H4 (cell line): ENCODE results near the gene HOOK2. TPM values are rescaled to one million over a fixed set of nuclear protein-coding genes. Genes with fewer than 3 reads are reported as not detected.
"Not testable (repeated sequence)": the region's sequence is repeated elsewhere in the genome, so short reads cannot be mapped to it uniquely, and the experiment has no call there.

Experiments
- DNase-seq: peaks from one replicate; pipeline ENCODE4 v3.0.0-alpha.2; 2015; ENCODE audit warnings: low spot score
- total RNA-seq: library from RNA; depleted of rRNA; stranded (reverse); fragments of >200 nt; shearing (Covaris generic); gene quantifications from 2 replicates; pipeline ENCODE4 v1.2.3, GENCODE V29; 2014

The HOOK2 gene
- total RNA-seq, 1 experiment from 2014 or later = 8.6 TPM

DNA sequence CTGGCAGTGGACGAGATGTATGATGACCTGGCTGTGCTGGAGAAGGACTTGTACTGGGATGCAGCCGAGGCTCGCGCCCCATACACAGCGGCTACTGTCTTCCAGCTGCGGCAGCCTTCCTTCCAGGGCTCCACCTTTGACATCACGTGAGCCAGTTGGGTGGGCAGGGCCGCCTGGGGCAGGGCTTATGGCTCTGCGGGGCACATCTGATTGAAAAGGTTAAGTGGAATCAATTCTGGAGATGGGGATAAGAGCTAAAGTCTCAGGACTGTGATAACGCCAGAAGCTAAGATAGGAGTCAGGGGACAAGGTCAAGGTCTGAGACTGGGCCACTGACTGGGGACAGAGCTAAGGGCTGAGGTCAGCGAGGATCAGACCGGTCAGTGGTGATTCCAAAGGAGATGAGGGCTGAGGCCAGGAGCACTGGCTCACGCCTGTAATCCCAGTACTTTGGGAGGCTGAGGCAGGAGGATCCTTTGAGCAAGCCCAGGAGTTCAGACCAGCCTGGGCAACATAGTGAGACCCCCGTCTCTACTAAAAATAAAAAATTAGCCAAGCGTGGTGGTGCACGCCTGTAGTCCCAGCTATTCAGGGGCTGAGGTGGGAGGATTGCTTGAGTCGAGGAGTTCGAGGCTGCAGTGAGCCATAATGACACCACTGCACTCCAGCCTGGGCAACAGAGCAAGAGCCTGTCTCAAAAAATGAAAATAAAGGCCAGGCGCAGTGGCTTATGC, 19.0 kb downstream of the HOOK2 start:
- DNase-seq = no peak

DNA sequence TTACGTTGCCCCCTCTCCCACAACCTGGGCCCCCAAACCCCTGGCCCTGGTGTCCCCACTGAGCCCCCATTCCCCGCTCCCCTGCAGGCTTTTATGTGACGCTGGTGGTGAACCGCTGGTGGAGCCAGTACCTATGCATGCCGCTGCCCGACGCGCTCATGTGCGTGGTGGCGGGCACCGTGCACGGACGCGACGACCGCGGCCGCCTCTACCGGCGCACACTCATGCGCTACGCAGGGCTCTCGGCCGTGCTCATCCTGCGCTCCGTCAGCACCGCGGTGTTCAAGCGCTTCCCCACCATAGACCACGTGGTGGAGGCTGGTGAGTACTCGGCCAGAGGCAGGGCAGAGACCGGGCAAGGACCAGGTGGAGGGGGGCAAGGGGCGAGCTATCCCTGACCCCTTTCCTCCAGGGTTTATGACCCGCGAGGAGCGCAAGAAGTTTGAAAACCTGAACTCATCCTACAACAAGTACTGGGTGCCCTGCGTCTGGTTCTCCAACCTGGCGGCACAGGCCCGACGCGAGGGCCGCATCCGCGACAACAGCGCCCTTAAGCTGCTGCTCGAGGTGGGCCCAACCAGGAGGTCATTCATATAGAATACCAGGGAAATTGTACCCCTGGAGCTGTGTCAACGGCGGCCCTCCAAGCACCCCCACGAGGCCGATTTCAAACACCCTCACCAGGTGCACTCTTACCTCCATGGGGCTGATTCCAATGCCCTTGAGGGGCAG, 20.7 kb downstream of the HOOK2 start:
- DNase-seq = no peak

DNA sequence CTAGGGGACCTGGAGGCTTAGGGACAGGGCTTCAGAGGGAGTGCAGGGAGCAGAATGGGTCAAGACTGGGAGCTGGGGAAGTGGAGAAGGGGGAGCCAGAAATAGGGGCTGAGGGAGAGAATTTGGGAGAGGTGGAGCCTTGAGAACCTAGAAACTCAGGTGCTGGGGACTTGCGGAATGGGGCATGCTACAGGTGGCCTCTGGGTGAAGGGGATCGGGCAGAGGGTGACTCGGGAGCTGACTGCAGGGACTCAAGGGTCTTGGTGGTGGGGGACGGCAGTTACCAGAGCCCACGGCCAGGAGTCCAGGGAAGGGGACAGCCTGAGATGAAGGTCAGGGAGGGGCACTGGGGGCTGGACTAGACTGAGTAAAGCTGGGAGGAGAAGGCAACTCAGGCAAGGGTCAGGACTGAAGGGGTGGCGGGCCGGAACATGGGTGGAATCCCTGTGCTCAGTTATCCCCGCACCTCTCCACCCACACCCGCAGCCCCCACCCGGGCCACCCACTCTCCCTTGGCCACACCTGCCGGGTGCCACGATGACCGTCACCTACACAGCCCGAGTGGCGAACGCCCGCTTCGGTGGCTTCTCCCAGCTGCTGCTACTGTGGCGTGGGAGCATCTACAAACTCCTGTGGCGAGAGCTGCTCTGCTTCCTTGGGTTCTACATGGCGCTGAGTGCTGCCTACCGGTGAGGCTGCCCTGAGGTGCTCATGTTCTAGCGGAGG, 23.1 kb downstream of the HOOK2 start:
- DNase-seq = no peak

DNA sequence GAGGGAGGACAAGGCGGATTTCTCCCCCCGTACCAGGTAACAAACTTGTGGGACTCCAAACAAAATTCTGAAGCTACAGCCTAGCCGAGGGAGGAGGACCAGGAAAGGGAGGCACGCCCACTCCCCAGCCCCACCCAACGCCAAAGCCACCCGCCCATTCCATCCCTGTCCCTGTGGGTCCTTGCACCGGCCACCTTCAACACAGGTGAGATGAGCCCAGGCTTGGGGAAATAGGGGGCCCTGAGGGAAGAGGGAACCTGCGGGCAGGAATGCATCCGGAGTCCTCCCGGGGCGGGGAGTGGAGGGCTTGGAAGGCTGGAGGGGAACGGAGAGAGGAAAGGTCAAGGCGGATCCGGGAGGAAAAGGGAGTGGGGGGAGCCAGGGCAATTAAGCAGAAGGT, 23.7 kb downstream of the HOOK2 start, which contains the start of gene BEST2:
BEST2 (plus strand) TSS at position 157 of the 400 bp plus-strand sequence. CDS start 802 bp downstream, outside the sequence.
- no peak for DNase-seq

DNA sequence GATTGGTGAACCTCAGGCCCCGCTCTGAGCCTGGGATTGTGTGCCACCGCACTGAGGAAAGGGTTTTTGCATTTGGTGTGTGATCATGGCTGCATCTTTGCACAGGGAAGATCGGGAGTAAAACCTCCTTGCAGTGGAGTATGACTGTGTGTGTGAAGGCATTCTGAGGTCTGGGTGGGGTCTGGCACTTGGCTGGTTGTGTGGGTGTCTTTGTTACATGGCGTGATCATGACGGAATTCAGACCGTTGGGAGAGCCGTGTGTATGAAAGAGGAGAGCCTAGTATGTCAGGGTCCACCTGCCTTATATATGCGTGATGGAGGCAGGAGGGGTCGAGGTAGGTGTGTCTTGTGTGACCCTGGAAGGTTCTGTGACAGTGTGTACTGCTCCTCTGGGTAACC, 24.5 kb downstream of the HOOK2 start:
- no peak for DNase-seq

DNA sequence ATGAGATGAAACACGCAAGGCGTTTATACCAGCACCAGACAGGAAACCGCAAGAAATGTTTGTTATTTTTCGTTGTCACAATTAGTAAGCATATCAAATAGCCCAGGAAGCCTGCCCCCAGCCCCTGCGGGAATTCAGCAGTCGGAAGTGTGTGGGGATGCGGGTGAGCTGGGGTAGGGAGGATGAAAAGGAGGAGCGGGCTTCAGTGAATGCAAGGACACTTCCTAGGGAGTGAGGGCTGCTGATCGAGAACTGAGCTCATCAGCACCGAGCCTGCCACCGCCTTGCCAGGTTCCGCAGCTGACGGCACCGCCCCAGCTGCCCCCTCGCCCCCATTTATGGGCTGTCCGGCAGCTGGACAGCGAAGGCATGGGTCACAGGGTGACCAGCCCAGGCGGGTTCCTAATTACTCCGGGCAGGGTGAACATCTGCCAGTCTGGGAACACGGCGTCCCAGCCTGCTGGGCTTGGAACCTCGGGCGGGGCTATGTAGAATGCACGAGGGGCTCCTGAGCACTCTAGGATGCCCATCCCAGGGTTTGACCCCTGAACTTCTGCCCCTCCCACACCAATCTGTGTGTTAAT, 25.3 kb downstream of the HOOK2 start:
- DNase-seq = peak; percentile 51

DNA sequence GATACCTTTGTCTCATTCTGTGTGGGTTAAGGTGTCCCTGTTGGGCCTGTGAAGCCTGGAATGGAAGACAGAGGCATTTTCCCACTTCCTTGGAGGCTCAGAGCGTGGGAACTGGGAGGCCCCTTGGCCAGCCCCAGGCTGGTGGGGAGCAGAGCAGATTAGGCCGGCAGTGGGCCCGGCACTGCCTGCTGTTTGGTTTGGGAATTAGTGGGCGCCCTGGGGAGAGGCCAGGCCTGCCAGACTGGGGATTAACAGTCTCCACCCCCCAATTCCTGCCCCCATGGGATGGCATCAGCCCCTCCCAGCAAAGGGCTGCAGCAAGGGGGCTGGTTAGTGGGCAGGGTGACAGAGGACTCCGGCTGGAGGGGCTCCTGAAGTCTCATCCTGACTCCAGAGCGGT, 26.9 kb downstream of the HOOK2 start:
- DNase-seq = no peak

DNA sequence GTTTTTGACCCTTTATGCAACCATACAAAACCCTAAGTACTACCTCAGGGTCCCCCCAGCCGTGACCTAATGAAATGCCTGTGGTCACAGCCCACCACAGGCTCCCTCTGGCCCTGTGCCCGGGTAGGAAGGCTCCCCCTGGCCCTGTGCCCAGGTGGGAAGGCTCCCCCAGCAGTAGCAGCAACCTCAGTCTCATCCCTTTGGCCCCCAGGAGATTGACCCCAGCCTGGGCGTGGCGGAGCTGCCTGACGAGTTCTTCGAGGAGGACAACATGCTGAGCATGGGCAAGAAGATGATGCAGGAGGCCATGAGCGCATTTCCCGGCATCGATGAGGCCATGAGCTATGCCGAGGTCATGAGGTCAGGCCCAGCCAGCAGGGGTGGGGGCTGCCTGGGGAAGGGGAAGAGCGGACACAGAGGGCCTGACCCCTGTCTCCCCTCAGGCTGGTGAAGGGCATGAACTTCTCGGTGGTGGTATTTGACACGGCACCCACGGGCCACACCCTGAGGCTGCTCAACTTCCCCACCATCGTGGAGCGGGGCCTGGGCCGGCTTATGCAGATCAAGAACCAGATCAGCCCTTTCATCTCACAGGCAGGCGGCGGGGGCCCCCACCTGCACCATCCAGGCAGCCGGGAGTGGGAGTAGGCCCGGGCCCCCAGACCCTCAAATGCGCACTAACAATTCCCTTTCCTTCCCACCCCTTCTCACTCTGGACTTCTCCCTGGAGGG, 30.0 kb downstream of the HOOK2 start:
- DNase-seq = no peak

DNA sequence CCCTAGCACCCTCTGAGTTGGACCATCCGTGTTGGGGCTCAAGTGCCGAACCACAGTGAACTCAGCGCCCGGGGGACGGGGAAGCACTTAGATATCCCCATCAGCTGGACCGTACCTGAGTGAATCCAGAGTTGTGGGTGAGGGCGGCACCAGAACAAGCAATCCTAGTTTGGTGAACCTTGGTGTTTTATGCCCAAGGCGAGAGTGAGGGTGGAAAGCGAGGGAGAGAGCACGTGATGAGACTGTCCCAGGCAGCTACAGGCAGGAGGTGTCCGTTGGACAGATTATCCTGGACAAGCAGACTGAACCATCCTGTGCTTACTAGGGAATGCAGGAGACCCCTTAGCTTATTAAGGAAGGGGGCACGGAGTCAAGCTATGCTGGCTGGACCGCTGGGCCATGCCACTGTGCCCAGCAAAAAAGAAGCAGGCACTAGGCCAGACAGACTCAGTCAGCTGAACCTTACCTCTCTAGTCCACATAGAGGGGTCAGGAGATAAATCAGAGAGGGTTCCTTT, 37.5 kb downstream of the HOOK2 start:
- no peak for DNase-seq

DNA sequence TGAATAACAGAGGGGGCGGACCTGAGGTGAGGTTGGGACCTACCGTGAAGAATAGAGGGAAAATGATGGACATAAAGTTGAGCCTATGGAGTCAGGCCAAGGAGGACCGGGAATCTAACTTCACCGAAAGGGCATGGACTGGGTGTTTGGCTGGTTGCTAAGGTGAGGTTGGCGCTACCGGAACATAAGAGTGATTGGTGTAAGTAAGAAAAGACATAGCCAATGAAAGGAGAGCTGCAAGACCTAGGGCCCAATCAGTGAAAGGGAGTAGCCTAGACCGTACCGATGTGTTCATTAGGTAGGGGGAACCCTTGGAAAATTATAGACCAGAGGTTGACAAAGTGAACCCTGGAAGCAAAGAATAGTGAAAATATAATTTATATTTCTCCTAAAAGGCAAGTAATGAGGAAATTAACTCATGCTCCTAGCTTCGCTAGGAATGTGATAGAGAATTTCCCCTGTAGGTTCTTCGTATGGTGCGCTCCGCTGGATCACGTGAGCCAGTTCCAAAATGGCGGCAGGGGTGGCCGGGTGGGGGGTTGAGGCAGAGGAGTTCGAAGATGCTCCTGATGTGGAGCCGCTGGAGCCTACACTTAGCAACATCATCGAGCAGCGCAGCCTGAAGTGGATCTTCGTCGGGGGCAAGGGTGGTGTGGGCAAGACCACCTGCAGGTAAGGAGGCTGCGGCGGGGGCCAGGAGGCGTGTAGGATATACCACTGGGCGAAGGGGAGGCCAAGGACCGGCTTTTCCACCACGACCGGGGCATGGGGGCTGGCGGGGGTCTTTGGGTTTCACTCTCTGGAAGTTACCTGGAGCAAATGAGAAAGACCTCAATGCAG, 38.1 kb downstream of the HOOK2 start, which contains the start of gene GET3:
GET3 (plus strand) TSS at position 503 of the 840 bp plus-strand sequence; CDS start at position 512, 9 bp downstream.
- DNase-seq = peak; percentile 100

DNA sequence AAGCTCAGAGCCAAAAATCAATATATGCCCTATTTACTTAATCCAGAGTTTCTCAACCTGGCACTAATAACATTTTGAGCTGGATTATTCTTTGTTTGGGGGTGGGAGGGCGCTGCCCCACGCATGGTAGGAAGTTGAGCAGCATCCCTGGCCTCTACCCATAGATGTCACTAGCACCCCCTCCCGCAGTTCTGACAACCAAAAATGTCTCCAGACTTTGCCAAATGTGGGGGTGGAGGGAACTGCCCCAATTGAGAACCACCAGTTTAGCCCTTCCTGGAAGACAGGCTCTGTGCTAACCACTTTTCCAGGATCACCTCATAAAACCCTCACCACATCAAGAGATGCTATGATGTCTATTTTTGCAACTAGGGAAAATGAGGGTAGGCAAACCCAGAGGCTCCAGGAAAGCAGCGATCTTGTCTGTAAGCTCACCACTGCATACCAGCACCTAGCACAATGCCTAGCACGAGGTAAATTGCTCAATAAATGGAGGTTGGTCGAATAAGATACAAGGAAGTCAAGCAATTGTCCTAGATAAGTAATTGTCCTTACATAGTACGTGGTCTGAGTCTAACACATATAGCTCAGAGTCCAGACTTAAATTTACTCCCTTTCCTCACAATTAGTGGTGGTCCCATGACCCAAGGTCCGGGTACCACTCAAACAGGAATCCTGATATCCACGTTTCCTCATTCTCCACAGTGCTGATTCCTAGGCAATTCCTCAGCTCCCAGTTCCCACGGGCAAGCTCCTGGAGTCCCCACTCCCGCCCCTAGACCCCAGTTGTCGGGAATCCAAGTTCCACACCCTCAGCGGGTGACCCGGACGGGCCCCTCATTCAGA, 41.8 kb downstream of the HOOK2 start:
- peak; percentile 31 for DNase-seq

DNA sequence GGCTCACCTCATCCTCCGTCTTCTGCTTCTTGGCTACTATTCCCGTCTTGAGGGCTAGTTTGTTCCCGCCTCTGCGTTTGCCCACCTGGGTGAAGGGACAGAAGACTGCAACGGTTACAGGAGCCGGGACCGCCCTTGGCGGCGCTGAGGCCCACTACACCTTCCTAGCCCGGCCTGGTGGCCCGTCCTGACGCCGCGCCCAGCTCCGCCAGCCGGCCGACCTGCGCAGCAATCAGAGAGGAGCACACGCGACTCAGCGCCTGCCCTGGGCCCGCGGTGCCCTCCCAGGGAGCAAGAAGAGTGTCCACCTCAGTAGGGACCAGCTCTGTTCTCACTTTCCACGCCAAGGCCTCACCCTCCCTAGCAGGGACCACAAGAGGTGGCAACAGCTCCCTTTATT, 44.0 kb downstream of the HOOK2 start:
- DNase-seq = no peak

DNA sequence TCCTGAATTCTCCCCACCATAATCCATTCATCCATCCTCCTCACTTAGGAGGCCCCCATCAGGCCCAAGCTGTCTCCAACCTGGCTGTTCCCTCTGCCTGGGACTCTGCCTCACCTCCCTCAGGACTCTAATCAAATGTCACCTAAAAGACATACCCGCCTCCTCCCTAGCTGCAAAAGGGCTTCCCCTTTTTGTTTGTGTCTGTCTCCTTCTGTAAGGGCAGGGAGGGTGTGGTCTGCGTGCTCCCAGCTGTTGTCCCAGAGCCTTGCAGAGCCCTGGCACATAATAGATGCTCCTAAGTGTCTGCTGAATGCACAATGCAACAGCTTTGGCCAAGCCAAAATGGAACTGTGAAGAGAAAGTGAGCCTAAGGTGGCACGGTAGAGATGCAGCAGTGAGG, 45.3 kb downstream of the HOOK2 start:
- no peak for DNase-seq

DNA sequence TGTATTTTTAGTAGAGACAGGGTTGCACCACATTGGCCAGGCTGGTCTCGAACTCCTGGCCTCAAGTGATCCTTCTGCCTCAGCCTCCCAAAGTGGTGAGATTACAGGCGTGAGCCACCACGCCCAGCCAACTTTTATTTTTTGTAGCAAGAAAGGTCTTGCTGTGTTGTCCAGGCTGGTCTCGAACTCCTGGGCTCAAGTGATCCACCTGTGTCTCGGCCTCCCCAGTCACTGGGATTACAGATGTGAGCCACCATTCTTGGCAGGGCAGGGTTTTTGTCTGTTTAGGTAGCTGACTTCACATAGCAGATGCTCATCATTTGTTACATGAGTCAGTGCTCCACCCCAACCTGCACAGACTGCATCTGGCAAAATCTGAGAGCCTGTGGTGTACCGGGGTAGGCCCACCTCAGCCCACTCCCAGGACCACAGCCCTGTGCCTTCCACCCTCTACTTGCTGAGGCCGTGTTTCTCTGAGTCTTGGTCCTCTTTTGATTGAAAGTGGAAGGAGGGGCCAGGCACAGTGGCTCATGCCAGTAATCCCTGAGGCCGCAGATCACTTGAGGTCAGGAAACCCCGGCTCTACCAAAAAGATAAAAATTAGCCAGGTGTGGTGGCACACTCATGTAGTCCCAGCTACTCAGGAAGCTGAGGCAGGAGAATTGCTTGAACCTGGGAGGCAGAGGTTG, 47.5 kb downstream of the HOOK2 start:
- DNase-seq = no peak

DNA sequence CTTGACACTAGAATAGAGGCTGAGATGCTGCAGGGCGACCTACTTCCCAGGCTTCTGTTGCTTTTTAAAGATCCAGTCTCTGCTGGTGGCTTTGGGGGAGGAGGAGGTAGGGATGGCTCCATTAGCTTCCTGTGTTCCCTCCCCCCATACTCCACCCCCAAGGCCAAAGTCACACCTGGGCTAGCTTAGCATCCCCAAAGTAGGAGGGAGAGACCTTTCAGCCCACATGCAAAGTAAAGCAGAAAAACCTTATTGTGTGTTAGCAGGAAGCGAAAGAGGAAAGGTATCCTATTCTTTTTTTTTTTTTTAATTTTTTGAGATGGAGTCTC, 48.4 kb downstream of the HOOK2 start:
- DNase-seq = no peak

DNA sequence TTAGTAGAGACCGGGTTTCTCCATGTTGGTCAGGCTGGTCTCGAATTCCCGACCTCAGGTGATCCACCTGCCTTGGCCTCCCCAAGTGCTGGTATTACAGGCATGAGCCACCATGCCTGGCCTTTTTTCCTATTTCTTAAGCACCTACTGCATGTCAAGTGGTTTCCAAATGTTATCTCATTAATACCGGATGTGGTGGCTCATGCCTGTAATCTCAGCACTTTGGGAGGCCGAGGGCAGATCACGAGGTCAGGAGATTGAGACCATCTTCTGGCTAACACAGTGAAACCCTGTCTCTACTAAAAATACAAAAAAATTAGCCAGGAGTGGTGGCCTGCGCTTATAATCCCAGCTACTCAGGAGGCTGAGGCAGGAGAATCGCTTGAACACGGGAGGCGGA, 49.7 kb downstream of the HOOK2 start:
- not testable (repeated sequence) for DNase-seq

DNA sequence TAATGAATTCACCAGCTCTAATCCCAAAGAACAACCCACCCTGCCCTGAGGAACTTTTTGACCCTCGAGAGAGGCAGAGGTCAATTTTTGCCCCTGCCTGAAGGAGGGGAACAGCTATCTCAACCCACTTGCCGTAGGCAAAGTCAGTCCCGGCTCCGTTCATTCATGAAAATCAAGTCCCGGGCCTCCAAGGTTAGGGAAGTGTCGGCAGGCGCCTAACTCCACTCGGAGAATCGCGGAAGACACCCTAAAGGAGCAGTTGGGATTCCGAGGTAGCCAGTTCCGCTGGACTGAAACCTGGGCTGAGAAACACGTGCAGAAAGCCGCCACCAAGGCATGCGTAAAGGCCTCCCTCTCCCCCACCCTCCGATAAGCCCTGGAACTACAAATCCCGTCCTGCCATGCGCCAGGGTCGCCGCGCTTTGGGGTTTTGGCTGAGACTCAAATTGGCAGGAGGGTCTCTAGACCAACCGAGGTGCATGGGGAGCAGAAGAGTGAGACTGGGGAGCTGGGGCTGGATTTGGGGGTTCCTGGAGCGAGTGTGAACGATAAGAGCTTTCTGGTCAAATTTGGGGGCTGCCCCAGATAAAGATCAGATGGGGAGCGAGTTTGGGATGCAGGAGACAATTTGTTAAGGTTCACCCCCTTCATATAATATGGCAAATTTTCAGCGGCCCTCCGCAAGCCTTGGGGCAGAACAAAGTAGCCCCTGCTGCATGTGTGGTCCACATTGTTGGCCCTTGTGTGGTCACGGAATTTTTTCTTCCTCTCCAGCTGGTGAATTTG, 51.5 kb downstream of the HOOK2 start, which contains the start of gene TNPO2:
TNPO2 (minus strand) TSS at position 292 of the 786 bp plus-strand sequence. CDS start 2,955 bp downstream, outside the sequence.
- no peak for DNase-seq

DNA sequence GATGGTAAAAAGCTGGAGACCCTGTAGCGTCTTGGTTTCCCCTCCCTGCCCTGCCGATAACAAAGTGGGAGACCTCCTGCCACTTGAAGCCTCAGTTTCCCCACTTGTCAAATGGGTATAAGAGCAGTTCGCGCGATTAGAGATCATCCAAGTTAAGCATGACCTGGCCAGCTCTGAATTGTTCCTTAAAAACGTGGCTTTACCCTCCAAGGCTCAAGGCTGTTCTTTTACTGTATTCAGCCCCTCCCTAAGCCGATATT, 52.0 kb downstream of the HOOK2 start:
- DNase-seq = no peak
